GM21447 (cell line): ENCODE data around the gene CD200.
"Not testable (repeated sequence)": the region's sequence is repeated elsewhere in the genome, so short reads cannot be mapped to it uniquely, and the experiment has no call there.

Experiments
- ATAC-seq: cut with Tn5 transposase; IDR thresholded peaks from one replicate; pipeline ENCODE4 v1.9.1; 2021; ENCODE audit not compliant: unreplicated experiment

CD200 gene

GRCh38 chr3:112388972-112389371 is 56.0 kb downstream of the CD200 start:
- no peak for ATAC-seq

GRCh38 chr3:112389961-112390360 is 57.0 kb downstream of the CD200 start:
- no peak for ATAC-seq

GRCh38 chr3:112390783-112391641 is 58.1 kb downstream of the CD200 start:
- ATAC-seq: no peak

- no peak for ATAC-seq
Measured at GRCh38 chr3:112391648-112392047, 58.7 kb downstream of the CD200 start.

GRCh38 chr3:112392393-112393359 is 59.7 kb downstream of the CD200 start:
- no peak for ATAC-seq

GRCh38 chr3:112393360-112393728 is 60.4 kb downstream of the CD200 start:
- ATAC-seq: no peak

- no peak for ATAC-seq
Measured at GRCh38 chr3:112394003-112394640, 61.2 kb downstream of the CD200 start.

GRCh38 chr3:112395181-112395895 is 62.4 kb downstream of the CD200 start:
- no peak for ATAC-seq

- ATAC-seq: no peak
Measured at GRCh38 chr3:112395896-112396290, 62.9 kb downstream of the CD200 start.

- ATAC-seq: no peak
Measured at GRCh38 chr3:112397556-112397955, 64.6 kb downstream of the CD200 start.

GRCh38 chr3:112399064-112399463 is 66.1 kb downstream of the CD200 start:
- ATAC-seq: no peak

- not testable (repeated sequence) for ATAC-seq
Measured at GRCh38 chr3:112399554-112399953, 66.6 kb downstream of the CD200 start.

GRCh38 chr3:112400317-112400716 is 67.4 kb downstream of the CD200 start:
- not testable (repeated sequence) for ATAC-seq

- no peak for ATAC-seq
Measured at GRCh38 chr3:112401617-112402016, 68.7 kb downstream of the CD200 start.

- no peak for ATAC-seq
Measured at GRCh38 chr3:112403103-112403502, 70.1 kb downstream of the CD200 start.

- ATAC-seq: not testable (repeated sequence)
Measured at GRCh38 chr3:112404924-112405549, 72.1 kb downstream of the CD200 start.

GRCh38 chr3:112405845-112406244 is 72.9 kb downstream of the CD200 start:
- peak; percentile 43 for ATAC-seq

GRCh38 chr3:112407214-112407887 is 74.4 kb downstream of the CD200 start:
- ATAC-seq: peak; percentile 46

GRCh38 chr3:112407888-112408702 is 75.1 kb downstream of the CD200 start:
- ATAC-seq: peak; percentile 22
